Panc1 (cell line): ENCODE results near the gene UGT1A8.

Experiments used
- SIN3A ChIP-seq: IDR thresholded peaks from 2 replicates; pipeline ENCODE4 v1.6.1; 2012; ENCODE audit warnings: low read depth, mild to moderate bottlenecking, low read length, moderate library complexity, borderline replicate concordance; ENCODE audit not compliant: insufficient read depth
- TF ChIP-seq, protein P1 (sequence below): fragments of 450-650 bp; IDR thresholded peaks from 2 replicates; pipeline ENCODE4 v1.5.1; 2017; ENCODE audit warnings: mild to moderate bottlenecking
- TF ChIP-seq, protein P2 (sequence below), 2 experiments: IDR thresholded peaks; 2 replicates each; pipeline ENCODE4 v1.6.1; 2011 to 2012; ENCODE audit warnings: low read depth in 2 of 2, control low read depth in 1 of 2, low read length in 1 of 2, mild to moderate bottlenecking in 1 of 2, moderate library complexity in 1 of 2; ENCODE audit not compliant: insufficient read depth in 1 of 2

DNA sequence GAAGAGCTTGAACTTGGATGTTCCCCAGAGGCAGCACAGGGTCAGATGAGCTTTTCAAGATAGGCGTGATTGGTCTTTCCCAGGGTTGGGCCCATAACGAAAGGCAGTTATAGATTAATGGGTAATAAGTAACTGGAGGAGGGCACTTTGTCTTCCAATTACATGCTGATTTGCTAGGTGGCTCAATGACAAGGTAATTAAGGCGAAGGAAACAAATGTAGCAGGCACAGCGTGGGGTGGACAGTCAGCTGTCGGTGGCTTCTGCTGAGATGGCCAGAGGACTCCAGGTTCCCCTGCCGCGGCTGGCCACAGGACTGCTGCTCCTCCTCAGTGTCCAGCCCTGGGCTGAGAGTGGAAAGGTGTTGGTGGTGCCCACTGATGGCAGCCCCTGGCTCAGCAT lies 101.1 kb downstream of the UGT1A8 start, which contains the start of gene UGT1A4:
- TF ChIP-seq, protein P1, sequence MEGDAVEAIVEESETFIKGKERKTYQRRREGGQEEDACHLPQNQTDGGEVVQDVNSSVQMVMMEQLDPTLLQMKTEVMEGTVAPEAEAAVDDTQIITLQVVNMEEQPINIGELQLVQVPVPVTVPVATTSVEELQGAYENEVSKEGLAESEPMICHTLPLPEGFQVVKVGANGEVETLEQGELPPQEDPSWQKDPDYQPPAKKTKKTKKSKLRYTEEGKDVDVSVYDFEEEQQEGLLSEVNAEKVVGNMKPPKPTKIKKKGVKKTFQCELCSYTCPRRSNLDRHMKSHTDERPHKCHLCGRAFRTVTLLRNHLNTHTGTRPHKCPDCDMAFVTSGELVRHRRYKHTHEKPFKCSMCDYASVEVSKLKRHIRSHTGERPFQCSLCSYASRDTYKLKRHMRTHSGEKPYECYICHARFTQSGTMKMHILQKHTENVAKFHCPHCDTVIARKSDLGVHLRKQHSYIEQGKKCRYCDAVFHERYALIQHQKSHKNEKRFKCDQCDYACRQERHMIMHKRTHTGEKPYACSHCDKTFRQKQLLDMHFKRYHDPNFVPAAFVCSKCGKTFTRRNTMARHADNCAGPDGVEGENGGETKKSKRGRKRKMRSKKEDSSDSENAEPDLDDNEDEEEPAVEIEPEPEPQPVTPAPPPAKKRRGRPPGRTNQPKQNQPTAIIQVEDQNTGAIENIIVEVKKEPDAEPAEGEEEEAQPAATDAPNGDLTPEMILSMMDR: no peak
- TF ChIP-seq SIN3A: no peak
- TF ChIP-seq, protein P2, sequence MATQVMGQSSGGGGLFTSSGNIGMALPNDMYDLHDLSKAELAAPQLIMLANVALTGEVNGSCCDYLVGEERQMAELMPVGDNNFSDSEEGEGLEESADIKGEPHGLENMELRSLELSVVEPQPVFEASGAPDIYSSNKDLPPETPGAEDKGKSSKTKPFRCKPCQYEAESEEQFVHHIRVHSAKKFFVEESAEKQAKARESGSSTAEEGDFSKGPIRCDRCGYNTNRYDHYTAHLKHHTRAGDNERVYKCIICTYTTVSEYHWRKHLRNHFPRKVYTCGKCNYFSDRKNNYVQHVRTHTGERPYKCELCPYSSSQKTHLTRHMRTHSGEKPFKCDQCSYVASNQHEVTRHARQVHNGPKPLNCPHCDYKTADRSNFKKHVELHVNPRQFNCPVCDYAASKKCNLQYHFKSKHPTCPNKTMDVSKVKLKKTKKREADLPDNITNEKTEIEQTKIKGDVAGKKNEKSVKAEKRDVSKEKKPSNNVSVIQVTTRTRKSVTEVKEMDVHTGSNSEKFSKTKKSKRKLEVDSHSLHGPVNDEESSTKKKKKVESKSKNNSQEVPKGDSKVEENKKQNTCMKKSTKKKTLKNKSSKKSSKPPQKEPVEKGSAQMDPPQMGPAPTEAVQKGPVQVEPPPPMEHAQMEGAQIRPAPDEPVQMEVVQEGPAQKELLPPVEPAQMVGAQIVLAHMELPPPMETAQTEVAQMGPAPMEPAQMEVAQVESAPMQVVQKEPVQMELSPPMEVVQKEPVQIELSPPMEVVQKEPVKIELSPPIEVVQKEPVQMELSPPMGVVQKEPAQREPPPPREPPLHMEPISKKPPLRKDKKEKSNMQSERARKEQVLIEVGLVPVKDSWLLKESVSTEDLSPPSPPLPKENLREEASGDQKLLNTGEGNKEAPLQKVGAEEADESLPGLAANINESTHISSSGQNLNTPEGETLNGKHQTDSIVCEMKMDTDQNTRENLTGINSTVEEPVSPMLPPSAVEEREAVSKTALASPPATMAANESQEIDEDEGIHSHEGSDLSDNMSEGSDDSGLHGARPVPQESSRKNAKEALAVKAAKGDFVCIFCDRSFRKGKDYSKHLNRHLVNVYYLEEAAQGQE (IDR thresholded peaks at IDR 0.05; ENCODE audit: insufficient read depth in 1 of 2, low read depth in 2 of 2, low read length in 1 of 2): no peak
